HG03571 (cell line): ENCODE measurements around the gene CFAP161.
"Not testable (repeated sequence)": the region's sequence is repeated elsewhere in the genome, so short reads cannot be mapped to it uniquely, and the experiment has no call there.

ENCODE experiments used
- ATAC-seq: cut with Tn5 transposase; IDR thresholded peaks from one replicate; pipeline ENCODE4 v1.9.1; 2021; ENCODE audit not compliant: unreplicated experiment

Gene CFAP161

DNA sequence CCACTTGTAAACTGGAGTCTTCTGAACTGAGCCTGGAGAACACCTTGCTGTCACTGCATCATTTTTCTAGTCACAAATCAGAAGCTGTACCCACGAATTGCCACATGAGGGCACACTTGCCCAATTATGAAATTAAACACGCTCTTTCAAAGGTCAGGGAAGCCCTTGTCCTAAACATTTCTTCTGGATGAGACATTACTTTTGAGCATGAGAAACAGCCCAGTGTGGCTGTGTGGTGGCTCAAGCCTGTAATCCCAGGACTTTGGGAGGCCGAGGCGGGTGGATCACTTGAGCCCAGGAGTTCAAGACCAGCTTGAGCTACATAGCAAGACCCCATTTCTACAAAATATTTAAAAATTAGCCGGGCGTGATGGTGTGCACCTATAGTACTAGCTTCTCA lies 27.5 kb upstream of the CFAP161 start:
- ATAC-seq, result no peak

DNA sequence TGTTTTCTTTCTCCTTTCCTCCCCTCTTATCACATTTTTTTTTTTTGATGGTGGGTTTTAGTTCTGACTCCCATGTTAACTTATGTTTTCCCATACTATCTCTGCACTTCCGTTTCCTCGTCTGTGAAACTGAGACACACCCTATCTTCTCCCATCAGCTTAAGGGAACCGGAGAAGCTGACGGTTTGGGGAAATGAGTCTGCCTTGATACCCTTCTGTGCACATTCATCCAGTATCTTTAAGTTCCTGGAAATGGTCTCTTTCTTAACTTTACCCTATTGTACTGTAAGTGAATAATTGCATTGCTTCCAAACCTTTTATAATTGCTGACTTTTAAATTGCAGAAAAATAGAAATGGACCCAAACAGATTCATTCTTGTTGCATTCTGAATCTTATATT lies 26.2 kb upstream of the CFAP161 start:
- no peak for ATAC-seq

DNA sequence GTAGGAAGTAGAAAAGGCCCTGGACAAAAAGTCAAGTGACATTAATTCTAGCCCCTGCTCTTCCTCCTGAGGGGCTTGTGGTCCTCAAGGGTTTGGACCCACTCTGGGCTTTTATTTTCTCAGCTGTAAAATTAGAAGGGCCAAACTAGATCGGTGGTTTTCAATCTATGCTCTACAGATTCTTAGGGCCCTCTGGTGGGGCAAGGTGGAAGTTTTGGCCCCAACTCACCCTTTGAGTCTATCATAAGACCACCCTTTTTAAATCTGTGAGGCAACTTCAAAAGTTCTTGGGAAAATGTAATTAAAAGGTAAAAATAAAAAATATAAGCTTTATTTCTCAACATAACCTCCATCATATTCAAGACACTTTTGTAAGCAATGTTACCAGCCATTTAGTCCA lies 25.6 kb upstream of the CFAP161 start:
- no peak for ATAC-seq

DNA sequence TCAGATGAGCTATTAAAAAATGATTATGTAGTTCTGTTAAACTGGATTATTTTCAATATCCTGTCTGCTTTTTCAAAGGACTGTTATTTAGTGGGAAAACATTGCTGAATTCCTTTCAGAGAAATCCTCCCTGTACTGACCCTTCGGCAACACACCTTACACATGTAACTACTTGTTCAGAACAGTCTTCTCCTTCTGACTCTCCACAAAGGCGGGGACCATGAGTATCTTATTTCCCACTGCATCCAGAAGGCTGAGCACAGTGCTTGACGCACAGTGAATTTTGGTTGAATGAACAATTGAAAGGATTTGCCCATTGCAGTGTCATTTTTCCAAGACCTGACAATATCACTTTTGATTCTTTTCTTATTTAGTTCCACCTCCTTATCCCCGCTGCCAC lies 23.1 kb upstream of the CFAP161 start:
- no peak for ATAC-seq

DNA sequence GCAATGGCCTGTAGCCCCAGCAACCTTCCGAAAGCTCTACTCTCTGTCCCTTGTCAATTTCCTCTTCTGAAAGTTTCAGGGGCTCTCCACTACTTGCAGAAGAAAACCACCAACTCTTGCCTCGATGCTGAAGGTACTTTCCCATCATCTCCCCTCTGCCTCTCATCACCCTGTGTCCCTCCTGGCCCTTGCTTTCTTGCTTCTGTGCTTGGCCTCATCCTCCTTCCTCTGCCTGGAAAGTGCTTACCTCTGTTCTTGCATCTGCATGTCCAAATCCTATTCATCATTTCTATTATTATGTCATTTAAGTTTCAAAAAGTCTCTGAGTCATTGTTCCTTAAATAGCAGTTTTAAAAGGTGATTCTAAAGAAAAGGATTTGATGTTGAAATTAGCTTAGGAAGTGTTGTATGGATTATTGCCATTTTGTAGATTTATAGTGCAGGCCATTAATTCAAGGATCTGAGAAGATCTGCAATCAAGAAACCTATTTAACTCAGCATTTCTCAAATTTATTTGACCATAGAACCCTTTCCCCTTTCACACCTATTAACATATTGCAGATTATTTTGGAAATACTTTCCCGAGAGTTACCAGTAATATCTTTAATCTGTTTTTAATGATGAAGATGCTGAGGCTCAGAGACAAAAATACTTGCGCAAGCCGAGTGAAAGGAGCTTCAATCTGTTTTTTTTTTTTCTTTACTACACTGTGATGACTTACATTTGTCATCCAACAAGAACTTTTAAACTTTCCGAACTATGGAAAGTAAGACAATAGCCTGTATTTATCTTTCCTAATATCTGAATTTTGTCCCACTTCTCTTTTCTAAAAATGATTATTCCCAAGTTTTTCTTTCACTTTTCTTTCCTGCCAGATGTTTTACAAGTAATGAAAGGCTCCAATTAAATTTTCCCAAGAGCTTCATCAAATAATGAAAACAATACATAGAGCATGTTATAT lies 22.3 kb upstream of the CFAP161 start:
- ATAC-seq, result peak; percentile 75

DNA sequence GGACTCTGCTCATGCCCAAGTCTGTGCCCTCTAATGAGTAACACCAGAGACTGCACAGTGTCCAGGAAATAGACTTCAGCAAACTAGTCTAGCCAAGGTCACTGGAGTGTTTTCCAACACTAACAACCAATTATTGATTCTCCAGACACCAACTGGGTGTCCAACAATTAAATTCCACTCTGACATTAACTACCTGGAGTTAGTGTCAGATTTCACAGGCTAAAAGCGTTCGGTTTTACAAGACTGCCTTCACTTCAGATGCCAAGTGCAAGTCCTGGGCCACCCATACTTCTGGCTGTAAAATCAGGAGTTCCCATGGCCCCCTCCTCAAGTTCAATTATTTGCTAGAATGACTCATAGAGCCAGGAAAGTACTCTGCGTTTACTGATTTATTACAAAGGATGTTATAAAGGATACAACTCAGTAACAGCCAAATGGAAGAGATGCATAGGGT lies 20.8 kb upstream of the CFAP161 start:
- no peak for ATAC-seq

DNA sequence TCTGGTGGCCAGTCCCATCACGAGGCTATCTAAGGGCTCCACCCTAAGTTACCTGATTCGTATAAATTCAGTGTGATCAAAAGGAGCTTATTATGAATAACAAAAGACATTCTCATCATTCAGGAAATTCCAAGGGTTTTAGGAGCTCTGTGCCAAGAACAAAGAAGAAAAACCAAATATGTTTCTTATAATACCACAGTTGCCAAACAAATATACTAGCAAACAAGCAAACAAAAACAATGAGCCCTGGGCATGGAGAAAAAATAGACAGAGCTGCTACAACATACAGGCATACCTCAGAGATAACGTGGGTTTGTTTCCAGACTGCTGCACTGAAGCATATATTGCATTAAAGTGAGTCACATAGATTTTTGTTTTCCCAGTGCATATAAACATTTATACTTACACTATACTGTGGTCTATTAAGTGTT lies 20.2 kb upstream of the CFAP161 start:
- no peak for ATAC-seq

DNA sequence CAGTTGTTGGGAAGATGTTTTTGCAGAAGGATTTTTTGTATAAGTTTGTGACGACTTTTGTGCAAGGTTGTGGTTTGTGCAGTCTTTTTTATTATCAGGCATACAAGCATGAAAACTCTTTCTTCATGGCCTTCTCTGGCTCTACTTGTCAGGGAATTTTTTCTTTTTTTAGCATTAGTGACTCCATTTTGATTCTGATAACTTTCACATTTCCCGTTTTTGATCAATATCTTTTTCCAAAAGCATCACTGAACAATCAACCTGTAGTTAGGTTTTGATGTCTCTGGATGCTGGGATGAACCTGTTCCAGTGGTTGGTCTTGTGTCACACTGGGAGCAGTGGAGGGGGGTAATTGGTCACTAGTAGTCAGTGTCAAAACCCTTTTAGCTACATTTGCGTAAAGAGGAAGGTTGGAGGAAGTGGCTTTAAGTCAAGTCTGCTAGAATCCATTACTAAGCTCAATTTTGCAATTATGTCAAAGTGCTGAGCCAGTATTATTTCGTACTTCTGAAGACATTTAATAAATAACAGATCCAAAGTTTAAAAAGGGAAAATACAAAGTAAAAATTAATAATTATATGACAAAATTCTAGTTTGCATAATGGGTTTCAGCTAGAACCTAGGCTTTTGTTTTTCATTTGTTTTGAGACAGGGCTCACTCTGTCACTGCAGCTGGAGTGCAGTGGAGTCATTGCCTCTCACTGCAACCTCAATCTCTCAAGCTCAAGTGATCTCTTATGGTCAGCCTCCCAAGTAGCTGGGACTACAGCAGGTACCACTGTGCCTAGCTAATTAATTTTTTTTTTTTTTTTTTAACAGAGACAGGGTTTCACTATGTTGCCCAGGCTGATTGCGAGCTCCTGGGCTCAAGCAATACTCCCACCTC lies 18.8 kb upstream of the CFAP161 start:
- ATAC-seq, result no peak

DNA sequence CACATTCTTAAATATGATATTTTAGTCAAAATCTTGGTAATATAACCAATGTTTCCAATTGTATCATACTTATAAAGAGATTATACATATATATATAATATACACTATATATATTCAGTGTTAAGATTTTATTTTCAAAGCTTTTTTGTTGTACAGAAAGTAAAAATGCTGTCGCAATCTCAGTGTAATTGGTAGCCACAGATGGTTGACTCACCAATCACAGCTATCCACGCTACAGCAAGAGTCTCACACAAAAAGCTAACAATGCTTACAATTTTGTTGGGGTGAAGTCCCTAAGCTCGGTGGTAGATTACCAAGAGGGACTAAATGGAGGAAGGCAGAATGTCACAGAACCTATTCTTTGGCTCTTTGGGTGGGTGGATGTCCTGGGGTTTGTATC lies 16.9 kb upstream of the CFAP161 start:
- no peak for ATAC-seq

DNA sequence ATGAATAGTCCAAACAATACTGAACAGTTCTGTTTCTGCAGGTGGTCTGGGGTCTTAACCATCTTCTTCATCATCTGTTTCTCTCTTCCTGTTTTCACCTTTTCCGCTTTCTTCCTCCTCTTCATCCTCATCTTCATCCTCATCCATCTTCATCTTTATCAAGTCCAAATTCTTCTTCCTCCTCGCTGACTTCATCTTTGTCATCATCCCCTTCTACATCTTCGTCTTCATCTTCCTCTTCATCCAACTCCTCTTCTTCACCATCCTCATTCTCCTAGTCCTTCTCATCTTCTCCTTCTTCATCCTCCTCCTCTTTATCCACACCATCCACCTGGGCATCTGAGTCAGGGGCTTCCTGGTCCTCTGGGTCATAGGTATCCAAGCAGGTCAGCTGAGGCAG lies 16.5 kb upstream of the CFAP161 start:
- ATAC-seq, result no peak

DNA sequence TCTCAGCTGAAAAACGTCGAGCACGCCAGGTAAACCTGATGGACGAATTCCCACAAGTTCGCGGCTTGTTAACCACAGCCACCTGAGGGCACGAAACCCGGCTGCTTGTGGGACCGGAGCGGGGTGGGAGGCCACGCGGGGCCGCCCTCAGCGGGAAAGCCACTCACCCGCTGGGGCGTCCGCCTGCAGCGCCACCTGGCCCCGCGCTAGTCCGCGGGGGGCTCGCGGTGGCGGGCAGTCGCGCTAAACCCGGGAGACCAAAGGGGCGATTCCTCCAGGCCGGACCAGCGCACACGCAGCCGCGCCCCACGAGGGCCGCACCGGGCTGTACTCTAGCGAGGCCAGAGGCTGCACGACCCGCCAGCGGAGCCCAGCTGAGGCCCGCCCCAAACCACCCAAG lies 15.7 kb upstream of the CFAP161 start:
- ATAC-seq, result no peak

DNA sequence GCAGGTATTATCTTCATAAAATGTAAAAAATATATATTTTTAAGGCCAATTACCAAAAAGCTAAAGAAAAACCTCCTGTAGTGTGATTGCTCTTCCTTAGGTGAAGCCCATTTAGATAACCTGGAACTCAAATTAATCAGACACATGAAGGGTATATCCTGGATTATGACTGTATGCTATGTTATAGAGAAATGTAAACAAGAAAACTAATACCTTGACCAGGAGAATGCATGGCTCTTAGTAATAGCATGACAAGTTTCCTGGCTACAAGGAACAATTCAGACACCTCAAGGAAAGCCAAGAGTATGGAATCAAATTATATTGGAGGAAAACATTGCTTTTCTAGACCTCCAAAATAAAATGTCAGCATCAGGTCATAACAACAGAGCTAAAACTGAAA lies 14.0 kb upstream of the CFAP161 start:
- ATAC-seq, result no peak

DNA sequence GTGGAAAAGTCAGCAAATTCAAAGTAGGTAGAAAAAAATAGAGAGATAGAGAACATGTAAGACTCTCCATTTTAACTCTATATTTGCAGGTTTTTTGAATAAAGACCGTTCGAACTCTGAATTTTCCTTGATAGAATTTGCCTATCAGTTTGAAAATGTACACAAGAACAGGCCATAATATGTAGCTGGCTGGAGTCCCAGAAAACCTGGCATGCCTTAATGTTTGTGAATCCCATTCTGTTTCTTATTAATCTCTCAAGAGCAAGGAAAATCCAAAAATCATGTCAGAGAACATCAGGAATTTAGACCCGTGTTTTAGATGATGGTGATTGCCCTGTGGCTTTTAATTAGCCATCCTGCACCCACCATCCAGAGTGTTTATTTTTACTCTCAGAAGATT lies 7.2 kb upstream of the CFAP161 start:
- ATAC-seq, result no peak

DNA sequence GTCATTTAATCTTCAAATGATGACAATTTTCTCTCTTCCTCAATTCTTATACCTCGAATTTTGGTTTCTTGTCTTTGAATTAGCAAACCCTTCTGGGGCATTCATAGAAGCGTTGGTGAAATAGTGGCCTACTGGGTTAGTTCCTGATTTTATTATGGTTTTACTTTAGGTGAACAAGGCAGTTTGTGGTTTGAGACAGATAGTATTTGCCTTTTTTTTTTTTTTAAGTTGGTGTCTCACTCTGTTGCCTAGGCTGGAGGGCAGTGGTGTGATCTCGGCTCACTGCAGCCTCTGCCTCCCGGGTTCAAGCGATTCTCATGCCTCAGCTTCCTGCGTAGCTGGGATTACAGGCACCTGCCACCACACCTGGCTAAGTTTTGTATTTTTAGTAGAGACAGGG lies 7.4 kb downstream of the CFAP161 start:
- not testable (repeated sequence) for ATAC-seq

DNA sequence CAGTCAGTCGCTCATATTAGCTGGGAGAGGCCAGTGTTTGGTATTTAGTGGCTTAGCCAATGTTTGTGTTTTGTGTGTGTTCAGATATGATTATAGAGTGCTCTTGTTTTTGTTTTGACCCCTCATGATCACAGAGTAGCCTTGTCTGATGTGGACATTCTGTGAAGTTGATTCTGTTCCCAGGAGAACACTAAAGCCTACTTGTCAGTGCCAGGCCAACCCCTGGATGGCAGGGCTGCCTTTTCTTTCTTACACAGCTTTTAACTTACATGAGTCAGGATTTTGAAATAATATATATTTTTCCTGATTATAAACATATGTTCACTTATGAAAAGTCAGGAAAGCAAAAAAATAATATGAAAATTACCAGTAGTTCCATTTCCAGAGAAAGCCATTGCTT lies 11.9 kb downstream of the CFAP161 start:
- no peak for ATAC-seq

DNA sequence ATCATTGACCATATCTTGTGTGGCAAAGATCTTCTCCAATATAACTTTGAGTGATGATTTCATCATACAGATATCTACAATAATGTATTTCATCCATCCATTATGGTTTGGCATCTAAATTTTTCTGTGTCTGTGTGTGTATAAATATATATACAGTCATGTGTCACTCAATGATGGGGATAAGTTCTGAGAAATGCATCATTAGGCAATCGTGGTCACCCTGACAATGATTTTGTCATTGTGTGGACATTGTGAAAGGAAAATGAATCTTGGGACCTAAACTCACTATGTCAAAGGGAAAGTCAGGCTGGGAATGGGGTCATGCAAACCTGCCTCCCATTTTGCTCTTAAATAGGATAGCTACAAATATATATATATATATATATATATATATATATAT lies 12.4 kb downstream of the CFAP161 start:
- ATAC-seq, result no peak

DNA sequence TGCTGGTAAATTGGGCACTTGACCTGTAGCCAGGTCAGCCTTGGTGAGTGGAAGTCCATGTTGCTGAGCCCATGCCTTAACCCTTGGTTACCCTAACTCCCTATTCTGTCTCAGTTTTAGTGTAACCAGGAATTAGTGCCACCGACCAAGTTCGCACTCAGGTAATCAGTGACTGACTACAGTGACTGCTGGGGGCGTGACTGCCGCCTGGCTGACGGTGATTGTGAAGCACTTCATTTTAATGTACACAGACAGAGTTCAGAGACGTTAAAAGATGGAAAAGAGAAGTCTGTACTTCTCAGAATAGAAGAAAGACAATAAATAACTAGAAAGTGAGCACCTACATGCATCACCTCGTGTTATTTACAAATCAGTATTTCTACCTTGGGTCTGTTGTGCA lies 17.3 kb downstream of the CFAP161 start:
- ATAC-seq, result no peak

DNA sequence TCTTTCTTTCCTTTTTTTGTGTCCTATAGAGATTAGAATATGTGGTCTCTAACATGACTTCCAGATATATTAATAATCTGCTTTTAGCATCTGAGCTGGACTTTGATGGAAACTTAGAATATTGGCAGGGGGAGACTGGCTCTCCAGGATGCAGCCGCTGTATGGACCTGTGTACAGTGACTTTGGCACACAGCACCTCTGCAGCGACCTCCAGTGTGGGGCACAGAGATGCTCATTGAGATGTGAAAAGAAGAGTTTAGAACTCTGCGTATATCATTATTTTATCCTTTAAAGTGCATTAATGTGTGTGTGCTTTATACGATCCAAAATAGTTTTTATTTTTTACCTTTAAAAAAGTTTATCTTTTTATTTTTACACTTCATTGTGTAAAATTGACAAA lies 18.3 kb downstream of the CFAP161 start:
- no peak for ATAC-seq

DNA sequence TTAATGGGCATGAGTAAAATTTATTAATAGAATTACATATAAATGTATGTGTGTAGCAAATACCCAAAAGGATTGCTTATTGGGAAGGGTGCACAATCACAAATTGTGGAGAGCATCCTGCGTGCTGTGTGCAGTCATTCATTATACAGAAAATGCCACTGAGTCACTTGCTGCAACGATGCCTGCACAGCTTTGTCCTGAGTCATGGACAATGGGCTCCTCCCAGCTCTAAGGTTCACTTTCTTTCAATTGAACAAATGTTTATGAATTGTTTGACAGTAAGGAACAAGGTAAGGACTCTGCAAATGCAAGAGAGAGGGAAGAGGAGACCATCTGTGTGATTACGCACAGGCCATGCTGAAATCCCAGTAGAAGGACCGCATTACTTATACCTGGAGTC lies 18.7 kb downstream of the CFAP161 start:
- ATAC-seq, result no peak

DNA sequence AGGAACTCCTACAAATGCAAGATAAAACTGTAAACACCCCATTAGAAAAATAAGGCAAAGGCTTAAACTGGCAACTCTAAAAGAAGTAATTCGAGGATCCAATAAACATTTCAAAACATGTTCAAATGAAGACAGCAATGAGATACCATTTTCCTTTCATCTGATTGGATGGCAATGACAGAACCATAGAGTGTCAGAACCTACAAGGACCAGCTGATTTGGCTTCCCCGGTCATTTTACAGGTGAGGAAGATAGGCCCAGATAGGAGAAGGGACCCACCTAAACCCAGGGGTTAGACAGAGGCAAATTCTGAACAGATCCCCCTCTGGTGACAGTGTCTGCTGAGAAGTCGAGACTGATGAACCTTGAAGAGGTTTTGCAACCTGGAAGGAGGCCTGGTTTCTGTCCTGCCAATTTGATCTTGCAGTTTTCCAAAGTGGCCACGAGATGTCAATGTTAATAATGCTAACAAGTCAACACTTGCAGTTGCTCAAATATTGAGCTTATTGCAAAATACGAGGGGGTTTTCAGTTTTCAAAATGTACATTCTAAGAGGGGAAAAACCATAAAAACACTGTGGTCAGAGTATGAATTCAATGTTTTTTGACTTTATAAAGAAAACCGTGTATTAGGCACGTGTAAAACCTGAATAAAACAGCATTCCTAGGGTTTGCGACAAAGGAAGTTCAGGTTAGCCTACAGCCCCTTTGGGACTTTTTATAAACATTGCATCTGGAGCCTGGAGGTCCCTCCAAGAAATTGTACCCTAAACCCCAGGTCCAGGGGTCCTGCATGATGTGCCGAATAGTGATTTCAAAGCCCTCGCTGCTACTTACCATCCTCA lies 21.5 kb downstream of the CFAP161 start:
- no peak for ATAC-seq

DNA sequence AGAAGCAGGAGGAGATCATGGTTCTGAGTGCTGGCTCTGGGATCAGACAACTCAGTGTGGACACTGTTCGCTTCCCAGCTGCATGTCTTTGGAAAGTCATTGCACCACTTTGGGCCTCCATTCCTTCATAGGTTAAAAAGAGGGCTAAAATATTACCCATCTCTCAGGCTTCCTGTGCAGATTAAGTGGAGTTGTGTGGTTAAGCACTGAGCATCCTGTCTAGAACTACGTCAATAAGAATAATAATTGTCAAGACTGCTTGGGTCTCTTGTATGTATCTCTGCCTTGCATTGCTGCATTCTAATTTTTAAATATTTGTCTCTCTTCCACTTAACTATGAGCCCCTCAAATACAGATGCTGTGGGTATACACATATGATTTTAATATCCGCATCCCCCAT lies 22.3 kb downstream of the CFAP161 start:
- ATAC-seq, result no peak
